Endothelial cell of umbilical vein (primary cell): Measurements from ENCODE around the gene TRRAP.

Source experiments
- FOS ChIP-seq: IDR thresholded peaks from 2 replicates; pipeline ENCODE4 v1.6.1; 2011; ENCODE audit warnings: mild to moderate bottlenecking, low read length, moderate library complexity, borderline replicate concordance; ENCODE audit not compliant: insufficient read depth
- POLR2A ChIP-seq: IDR thresholded peaks from 2 replicates; pipeline ENCODE4 v1.6.1; 2012; ENCODE audit warnings: low read depth, mild to moderate bottlenecking, control low read depth, low read length
- TF ChIP-seq, protein P1 (sequence below), 2 donors: IDR thresholded peaks; 1 replicate in 1 of 2; 2 replicates in 1 of 2; pipeline ENCODE4 v1.5.1; 2011; ENCODE audit warnings: low read length in 2 of 2, mild to moderate bottlenecking in 2 of 2, moderate library complexity in 2 of 2, control low read depth in 1 of 2, inconsistent platforms in 1 of 2, low read depth in 1 of 2; ENCODE audit not compliant: insufficient read depth in 1 of 2; ENCODE audit errors: extremely low read depth in 1 of 2

DNA sequence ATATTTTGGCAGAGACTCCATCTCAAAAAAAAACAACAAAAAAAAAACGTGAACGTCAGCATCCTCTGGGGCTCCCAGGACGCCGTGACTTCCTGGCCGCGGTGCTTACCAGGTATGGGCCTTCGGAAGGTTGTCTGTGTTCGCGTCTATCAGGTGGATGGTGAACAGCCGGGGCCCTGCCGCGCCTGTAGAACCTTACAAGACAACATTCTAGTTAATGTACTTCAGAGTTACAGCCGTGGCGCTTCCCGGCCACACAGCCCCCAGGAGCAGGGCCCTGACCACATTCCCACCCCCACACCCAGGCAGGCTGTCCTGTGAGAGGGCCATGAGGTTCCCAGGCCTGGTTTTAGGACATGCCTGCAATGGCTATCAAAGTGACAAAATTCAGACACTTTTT is 154.6 kb downstream of the TRRAP start:
- TF ChIP-seq, protein P1, sequence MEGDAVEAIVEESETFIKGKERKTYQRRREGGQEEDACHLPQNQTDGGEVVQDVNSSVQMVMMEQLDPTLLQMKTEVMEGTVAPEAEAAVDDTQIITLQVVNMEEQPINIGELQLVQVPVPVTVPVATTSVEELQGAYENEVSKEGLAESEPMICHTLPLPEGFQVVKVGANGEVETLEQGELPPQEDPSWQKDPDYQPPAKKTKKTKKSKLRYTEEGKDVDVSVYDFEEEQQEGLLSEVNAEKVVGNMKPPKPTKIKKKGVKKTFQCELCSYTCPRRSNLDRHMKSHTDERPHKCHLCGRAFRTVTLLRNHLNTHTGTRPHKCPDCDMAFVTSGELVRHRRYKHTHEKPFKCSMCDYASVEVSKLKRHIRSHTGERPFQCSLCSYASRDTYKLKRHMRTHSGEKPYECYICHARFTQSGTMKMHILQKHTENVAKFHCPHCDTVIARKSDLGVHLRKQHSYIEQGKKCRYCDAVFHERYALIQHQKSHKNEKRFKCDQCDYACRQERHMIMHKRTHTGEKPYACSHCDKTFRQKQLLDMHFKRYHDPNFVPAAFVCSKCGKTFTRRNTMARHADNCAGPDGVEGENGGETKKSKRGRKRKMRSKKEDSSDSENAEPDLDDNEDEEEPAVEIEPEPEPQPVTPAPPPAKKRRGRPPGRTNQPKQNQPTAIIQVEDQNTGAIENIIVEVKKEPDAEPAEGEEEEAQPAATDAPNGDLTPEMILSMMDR (IDR thresholded peaks at IDR 0.05; ENCODE audit: extremely low read depth in 1 of 2, insufficient read depth in 1 of 2, low read depth in 1 of 2, low read length in 2 of 2) = no peak
- TF ChIP-seq FOS = no peak
- no peak for TF ChIP-seq POLR2A
